NCI-H226 (cell line): ENCODE data around the gene SH3BP5.

ENCODE experiments used
- DNase-seq: peaks from one replicate; pipeline ENCODE4 v3.0.0-alpha.2; 2015

The SH3BP5 gene

DNA sequence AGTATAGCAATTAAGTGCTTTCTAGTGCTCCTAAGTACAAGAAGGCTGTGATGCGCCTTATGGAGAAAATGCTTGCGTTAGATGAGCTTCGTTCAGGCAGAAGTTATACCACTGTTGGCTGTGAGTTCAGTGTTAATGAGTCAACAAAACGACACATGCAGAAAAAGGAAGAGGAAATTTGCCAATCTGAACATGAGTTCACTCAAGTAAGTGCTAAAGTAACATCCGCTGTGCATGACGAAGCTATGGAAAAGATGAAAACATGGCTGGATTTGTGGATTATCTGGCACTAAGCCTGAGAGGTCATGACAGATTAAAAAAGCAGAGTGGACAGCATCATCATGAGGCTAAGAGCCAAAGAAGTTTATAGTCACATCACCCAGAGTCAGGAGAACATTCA lies 36.9 kb downstream of the SH3BP5 start:
- no peak for DNase-seq

DNA sequence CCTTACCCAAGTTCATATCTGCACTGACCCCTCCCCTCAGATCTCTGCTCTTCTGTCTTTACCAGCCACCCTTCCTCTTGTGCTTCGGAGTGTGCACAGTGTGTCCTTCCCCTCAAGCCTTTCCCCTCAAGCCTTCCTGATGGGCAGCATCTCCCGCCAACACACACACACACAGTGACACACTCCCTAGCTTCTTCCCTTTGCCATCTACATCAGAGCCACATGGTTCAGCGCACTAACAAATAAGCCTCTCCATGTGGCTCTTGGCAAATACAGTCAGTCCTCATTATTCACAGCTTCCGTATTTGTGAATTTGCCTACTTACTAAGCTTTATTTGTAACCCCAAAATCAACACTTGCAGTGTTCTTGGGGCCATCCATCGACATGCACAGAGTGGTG lies 37.5 kb downstream of the SH3BP5 start:
- DNase-seq: no peak

DNA sequence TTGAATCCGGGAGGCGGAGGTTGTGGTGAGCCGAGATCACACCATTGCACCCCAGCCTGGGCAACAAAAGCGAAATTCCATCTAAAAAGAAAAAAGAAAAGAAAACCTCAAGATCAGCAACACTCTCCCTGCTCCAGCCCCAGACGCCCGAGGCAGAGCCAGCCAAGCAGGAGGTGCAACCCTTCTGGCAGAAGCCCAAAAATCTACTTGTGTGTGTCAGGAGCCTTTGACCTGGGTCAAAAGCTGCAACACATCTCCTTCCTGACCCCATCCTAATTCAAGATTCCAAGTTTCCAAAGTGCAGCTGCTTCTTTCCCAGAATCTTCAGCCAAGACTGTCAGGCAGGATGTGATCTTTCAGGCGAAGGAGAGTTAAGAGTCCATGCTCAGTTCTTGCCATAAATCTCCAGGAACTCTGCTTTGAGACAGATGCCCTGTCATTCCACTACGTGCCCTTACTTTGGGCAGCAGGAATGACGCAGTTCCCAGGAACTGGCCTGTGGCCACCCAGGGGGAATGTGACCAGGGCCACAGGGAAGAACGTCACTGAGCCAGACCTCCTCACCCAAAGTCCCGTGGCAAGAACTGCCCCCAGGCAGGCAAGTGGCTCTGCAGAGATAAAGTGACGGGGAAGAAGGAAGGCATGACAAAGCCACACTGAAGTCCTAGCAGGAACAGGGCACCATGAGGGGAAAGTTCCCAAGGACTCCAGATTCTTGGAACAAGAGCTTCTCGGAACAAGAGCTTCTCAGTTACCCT lies 39.4 kb downstream of the SH3BP5 start:
- DNase-seq: no peak

GRCh38 chr3:15291589-15292541 lies 40.5 kb downstream of the SH3BP5 start:
- peak; percentile 85 for DNase-seq

DNA sequence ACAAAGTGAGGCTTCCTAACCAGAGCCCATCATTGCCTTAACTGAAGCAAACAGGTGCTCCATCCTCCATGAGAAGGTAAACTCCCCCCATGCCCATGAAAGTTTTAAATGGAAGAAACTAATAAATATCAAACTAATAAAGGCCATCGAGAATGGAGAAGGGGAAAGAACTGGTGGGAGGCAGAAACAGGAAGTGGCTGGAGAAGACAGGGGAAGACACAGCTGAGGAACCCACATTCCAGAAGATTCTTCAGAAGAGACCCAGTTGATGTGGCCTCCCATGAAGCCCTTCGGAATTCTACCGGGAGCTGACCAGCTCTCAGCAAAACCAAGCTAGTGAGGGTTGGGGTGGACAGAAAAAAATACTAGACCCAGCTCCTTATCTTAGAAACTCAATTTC lies 41.6 kb downstream of the SH3BP5 start:
- DNase-seq: no peak

- no peak for DNase-seq
Measured at GRCh38 chr3:15289661-15290060, 42.7 kb downstream of the SH3BP5 start.

DNA sequence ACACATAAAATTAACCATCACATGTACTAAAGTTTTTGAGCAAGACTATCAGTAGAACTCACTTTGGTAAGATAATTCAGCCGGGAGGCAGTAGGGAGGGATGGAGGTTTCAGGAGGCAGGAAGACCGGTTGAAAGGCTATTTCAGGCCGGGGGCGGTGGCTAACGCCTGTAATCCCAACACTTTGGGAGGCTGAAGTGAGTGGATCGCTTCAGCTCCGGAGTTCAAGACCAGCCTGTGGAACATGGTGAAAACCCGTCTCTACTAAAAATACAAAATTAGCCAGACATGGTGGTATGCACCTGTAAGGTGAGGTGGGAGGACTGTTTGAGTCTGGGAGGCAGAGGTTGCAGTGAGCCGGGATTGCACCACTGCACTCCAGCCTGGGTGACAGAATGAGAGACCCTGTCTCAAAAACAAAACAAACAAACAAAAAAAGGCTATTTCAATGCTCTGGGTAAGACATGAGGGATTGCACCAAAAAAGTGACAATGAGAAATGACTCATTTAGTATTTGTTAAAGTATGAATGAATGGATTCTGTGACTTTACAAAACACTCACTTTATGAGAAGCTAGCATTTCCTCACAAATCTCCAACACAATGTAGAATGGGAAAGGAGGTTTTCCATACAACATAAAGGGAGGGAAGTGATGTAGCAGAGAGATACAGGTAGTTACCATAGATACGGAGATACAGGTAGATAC lies 43.9 kb downstream of the SH3BP5 start:
- no peak for DNase-seq

DNA sequence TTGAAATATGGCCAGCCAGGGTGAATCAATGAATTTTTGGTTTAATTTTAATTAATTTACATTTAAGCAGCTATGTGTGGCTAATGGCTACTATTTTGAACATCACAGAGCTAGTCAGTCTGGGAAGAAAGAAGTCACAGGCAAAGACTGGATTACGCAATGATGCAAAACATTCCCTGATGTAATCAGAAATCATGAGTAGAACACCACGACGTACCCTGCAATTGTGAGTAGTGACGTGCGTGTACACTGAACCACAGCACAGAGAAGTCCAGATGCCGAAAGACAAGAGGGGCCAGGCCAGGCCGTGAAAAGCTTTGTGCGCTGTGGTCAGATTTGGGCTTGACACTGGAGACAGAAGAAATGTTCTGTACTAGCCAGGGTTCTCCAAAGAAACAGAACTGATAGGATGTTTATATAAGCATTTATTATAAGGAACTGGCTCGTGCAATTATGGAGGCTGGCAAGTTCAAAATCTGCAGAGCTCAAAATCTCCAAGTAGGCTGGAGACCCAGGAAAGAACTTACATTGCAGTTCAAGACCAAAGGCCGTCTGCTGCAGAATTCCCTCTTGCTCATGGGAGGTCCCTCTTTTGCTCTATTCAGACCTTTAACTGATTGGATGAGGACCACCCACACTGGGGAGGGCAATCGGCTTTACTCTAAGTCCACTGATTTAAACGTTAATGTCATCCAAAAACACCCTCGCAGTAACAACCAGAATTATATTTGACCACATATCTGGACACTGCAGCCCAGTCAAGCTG lies 44.6 kb downstream of the SH3BP5 start:
- no peak for DNase-seq

GRCh38 chr3:15286022-15286421 lies 46.4 kb downstream of the SH3BP5 start:
- no peak for DNase-seq

- peak; percentile 26 for DNase-seq
Measured at GRCh38 chr3:15284121-15284889, 48.1 kb downstream of the SH3BP5 start.

- no peak for DNase-seq
Measured at GRCh38 chr3:15283702-15284101, 48.7 kb downstream of the SH3BP5 start.

DNA sequence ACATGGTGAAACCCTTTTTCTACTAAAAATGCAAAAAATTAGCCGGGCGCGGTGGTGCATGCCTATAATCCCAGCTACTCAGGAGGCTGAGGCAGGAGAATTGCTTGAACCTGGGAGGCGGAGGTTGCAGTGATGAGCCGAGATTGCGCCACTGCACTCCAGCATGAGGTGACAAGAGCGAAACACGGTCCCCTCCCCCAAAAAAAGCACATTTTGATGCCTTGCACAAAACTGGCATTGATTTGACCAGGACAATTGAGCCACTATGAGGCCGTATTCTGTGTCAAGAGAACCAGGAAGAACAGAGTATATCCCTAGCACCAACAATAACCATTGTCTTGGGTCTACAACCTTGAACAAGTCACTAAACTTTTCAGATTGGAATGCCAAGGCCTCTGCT lies 50.6 kb downstream of the SH3BP5 start:
- DNase-seq: no peak

- no peak for DNase-seq
Measured at GRCh38 chr3:15280853-15281532, 51.4 kb downstream of the SH3BP5 start.

DNA sequence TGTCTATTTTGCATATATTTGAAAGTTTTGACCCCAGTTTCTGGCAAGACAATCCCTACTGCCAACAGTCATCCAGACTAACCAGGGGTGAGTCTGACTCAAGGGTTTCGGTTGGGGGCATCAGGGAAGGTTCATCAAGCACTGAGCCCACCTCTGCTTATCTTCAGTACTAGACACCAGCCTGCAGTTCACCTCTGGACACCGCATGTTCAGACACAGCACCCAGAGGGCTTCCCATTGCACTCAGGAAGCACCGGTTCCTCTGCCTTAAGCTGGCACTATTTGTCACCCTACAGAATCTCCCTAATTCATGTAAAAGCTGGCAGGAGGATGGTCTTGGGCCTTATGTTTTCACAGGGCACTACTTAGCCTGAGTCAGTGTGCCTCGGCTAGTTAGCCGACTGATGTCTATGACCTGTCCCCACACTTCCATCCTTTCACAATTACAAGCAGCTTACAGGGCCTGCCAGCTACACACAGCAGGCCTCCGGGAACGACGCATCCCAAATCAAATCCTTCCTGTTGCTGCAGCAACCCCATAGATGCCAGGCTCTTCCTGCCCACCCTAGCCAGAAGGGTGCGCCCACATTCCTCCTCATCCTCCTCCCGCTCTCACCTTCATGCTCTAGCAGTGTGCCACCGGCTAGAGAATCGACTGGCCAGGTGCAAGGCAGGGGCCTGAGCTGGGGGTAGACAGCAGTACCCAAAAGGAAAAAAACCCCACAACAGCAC lies 52.5 kb downstream of the SH3BP5 start:
- no peak for DNase-seq

- DNase-seq: no peak
Measured at GRCh38 chr3:15279205-15279604, 53.2 kb downstream of the SH3BP5 start.

- DNase-seq: no peak
Measured at GRCh38 chr3:15277861-15278500, 54.4 kb downstream of the SH3BP5 start.

GRCh38 chr3:15276028-15276724 lies 56.2 kb downstream of the SH3BP5 start:
- DNase-seq: no peak

GRCh38 chr3:15273227-15273626 lies 59.2 kb downstream of the SH3BP5 start:
- no peak for DNase-seq
